ENCODE data around the gene RPL3.

RPL3 gene

DNA sequence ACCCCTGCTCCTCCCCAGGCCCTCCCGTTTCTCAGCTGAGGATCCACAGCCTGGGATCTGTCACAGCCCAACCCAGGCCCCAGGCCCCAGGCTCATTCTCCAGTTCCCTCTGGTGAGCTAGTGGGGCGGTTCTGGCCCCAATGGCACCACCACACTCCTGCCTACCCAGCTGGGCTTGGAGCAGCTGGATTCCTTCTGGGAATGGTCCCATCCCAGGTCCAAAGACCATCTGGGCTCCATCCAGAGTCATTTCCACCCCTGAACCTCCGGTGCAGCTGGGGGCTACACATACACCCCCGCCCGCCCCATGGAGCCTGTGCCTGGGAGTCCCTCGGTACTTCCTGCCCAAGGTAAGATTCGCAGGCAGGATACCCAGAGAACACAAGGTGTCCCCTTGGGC lies 39.2 kb downstream of the RPL3 start:
- FAIRE-seq = no peak

GRCh38 chr22:39279170-39279850 lies 40.1 kb downstream of the RPL3 start:
- no peak for FAIRE-seq

DNA sequence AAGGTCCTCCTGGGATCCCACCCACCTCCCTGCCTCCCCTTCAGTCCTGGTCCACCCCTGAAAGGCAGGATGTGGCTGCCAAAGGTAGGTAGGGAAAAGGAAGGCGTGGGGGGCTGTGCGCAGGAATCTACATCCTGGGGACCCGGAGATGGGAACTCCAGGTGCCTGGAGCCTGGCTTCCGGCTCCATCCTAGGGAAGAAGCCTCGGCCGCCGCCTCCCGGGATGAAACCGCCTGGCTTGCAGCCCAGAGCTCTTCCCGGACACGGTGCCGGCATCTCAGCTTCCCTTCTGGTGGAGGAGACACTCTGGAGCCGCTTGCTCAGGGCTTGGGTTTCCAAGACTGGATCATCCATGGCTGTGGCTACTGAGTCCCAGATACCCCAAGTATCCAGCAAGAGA lies 41.4 kb downstream of the RPL3 start:
- FAIRE-seq = no peak

GRCh38 chr22:39277142-39277607 lies 42.2 kb downstream of the RPL3 start:
- no peak for FAIRE-seq

DNA sequence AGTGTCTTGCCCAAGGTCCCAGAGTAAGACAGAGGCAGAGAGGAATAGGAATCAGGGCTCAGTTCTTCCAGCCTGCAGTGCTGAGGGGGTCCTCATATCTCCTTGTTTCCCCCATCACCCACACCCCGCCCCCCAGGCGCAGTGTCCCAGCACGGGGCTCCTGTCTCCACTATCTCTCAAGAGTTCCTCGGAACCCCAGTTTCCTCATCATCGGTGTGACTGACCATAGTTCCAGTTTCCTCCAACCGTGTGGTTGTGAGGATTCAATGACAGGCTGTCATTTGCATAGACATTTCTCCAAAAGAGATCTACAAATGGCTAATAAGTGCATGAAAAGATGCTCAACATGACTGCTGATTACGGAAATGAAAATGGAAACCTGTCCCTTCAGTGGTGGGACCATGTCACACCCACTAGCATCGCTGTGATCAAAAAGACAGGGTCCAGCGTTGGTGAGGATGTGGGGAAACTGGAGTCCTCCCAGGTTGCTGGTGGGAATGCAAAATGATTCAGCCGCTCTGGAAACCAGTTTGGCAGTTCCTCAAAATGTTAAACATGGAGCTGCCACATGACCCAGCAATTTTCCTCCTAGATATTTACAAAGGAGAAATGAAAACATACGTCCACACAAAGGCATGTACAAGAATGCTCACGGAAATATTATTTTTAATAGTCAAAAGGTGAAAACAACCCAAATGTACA lies 42.8 kb downstream of the RPL3 start:
- no peak for FAIRE-seq

DNA sequence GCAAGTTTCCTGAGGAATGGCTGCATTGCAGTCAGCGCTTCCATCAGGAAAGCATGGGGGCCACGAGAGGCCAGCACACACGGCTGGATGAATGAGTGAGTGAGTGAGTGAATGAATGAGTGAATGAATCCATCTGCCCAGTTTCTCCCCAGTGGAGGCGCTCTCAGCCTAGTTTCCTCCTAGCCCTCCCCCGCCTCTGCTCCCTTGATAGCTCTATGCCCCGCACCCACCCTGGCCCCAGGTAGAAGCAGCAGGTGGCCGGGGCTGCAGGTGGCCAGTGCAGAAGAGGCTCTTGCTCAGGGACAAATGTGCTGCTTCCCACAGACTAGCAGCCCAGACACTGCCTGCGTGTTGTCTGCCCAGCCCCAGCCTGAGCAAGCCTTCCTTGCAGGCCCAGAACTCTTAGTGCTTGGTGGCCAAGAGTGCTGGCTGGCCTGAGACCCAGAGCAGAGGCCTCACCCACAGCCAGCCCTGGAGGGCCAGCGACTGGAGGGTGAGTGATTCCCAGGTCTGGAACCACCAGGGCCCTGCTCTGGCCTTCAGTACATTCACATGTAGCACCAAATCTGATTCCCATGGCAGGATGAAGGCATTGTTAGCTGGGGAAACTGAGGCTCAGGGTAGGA lies 43.5 kb downstream of the RPL3 start:
- no peak for FAIRE-seq

GRCh38 chr22:39273950-39274887 lies 45.2 kb downstream of the RPL3 start:
- no peak for FAIRE-seq

- no peak for FAIRE-seq
These were observed 48.6 kb downstream of the RPL3 start for GRCh38 chr22:39270792-39271191.

- no peak for FAIRE-seq
These were observed 49.1 kb downstream of the RPL3 start for GRCh38 chr22:39270280-39270679.

DNA sequence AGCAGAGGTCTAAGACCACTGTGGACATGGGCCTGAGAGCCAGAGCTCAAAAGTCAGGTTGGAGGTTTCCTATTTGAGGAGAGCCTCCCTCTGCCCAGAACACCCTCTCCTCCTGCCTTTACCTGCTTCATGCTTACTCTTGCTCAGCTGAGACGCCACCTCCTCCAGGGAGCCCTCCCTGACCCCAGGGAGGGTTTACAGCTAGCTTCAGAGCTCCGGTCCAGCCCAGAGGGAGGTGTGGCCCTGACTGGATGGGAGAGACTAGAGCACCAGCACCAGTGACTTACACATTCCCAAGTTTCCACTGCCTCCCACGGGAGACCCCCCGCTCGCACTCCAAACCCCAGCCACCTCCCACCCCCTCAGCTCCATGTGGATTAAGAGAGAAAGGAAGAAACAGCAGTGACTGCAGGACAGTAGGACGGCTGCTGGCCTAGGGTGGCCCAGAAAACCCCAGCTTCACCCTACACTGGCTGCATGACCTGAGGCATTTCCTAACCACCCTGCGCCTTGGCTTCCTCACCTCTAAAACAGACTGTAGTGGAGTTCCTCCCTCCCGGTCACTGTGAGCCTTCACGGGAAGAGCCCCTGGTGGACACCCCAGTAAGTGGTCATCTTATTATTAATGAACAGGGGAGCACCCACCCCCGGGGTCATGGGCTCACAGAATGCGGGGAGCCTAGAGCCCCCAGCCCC lies 50.2 kb downstream of the RPL3 start:
- FAIRE-seq = no peak

DNA sequence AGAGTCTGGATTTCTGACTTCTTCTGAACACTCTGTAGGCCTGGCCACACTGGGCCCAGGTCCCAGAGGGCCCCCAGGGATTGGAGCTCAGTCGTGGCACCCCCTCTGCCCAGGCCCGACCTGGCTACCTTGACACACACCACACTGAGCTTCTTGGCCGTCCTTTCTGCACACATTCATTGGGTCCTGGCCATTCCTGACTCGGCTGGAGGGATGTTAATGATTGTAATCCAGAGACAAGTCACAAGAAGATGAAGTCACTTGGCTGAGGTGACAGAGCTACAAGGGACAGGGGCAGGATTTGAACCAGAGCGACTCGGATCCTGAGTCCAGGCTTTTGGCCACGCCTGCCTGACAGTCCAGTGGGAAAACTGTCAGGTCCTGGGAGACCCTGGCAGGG lies 50.8 kb downstream of the RPL3 start:
- no peak for FAIRE-seq

- no peak for FAIRE-seq
These were observed 51.4 kb downstream of the RPL3 start for GRCh38 chr22:39267974-39268373.

- no peak for FAIRE-seq
These were observed 52.9 kb downstream of the RPL3 start for GRCh38 chr22:39266398-39267030.

DNA sequence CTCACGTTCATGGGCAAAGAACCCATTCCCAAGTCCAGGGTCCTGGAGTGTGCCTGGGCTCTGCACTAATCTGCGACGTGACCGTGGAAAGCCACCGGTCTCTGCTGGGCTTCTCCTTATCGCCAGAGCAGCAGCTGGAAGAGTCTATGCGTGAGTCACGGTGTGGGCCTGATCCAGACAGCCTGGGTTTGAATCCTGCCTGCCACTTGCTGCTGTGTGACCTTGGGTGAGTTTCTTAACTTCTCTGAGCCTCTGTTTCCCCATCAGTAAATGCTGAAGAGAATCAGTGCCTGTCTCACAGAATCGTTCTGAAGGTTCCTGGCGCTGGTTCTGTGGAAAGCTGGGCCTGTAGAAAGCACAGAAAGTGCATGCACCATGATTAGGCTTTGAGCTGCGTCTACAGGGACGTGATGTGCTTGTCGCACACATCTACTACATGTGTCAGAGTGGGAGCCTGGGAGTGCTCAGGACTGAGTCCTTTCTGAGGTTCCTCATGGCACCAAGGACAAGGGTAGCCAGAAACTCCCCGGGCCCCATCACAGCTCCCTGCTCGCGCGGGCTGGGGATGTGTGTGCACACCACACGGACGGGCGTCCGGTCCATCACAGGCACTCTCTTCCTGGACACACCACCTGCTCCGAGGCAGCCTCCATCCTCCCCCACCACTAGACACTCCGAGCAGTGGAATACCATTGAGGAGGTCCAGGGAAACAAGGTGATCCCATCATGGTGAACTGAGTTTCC lies 54.1 kb downstream of the RPL3 start:
- FAIRE-seq = no peak

DNA sequence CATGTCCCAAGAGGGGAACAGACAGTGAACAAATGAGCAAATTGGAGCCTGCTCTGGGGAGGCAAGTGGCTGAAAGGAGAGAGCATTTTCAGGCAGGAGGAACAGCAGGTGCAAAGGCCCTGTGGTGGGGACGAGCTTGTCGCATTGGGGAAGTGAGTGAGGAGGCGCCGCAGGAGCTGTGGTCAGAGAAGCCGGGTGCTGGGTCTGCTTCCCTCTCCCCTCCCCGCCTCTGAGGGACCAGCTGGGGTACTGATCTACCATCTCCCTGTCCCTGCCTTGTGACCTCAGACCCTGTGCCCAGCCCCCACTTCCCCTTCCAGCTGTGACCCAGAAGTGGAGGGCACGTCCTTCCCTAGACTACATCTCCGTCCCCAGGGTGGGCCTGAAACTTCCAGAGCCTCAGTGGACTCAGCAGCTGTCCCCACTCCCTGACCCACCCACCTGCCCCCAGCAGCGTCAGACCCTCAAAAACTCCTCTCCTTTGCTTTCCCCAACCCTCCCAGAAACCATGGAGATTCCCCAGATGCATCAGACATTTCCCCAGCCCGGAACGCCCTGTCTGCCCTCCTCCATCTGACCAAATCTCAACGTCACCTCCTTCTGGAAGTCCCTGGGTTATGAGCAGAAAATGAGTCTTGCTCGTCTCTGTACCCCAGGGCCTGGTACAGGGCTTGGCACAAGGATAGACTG lies 54.9 kb downstream of the RPL3 start:
- no peak for FAIRE-seq

GRCh38 chr22:39263626-39264348 lies 55.6 kb downstream of the RPL3 start:
- no peak for FAIRE-seq
